ENCODE data around the gene NRSN1.

Gene NRSN1

GRCh38 chr6:24194978-24195700, 69.1 kb downstream of the NRSN1 start:
- no peak overlapping the region for H3K4me3 ChIP-seq (ENCODE audit: low read length)
- no peak for DNase-seq (ENCODE audit: low read depth)
- TF ChIP-seq CTCF (IDR thresholded peaks at IDR 0.05; ENCODE audit: insufficient read depth, low read depth, low read length, missing control alignments) = no peak

GRCh38 chr6:24195836-24196597, 70.0 kb downstream of the NRSN1 start:
- no peak for TF ChIP-seq CTCF (IDR thresholded peaks at IDR 0.05; ENCODE audit: insufficient read depth, low read depth, low read length, missing control alignments)
- H3K4me3 ChIP-seq (ENCODE audit: low read length) = no peak overlapping the region
- DNase-seq (ENCODE audit: low read depth) = no peak
